RCC 7860 (cell line): ENCODE results near the gene BMAL1.

Experiments
- DNase-seq: peaks from one replicate; pipeline ENCODE4 v3.0.0-alpha.2; 2015; ENCODE audit warnings: low spot score
- FAIRE-seq: peaks from 2 replicates; lab custom pipeline; 2012; peaks lifted over from hg19 to GRCh38; lab: Jason Lieb, UNC

BMAL1 gene

GRCh38 chr11:13290221-13290980 is 12.8 kb downstream of the BMAL1 start:
- no peak for DNase-seq
- no peak for FAIRE-seq

- no peak for DNase-seq
- FAIRE-seq: no peak
Observed at GRCh38 chr11:13291361-13291760, 13.8 kb downstream of the BMAL1 start.

GRCh38 chr11:13291800-13292199 is 14.2 kb downstream of the BMAL1 start:
- FAIRE-seq (no peak), DNase-seq (no peak)

GRCh38 chr11:13292970-13293369 is 15.4 kb downstream of the BMAL1 start:
- DNase-seq (no peak), FAIRE-seq (no peak)

GRCh38 chr11:13294178-13294577 is 16.6 kb downstream of the BMAL1 start:
- DNase-seq (no peak), FAIRE-seq (no peak)

GRCh38 chr11:13294771-13295579 is 17.4 kb downstream of the BMAL1 start:
- DNase-seq: no peak
- no peak for FAIRE-seq

- no peak for FAIRE-seq
Observed at GRCh38 chr11:13297308-13297916, 19.8 kb downstream of the BMAL1 start.

GRCh38 chr11:13297917-13298356 is 20.3 kb downstream of the BMAL1 start:
- no peak for DNase-seq
- FAIRE-seq: no peak

More at GRCh38 chr11:13297308-13297916, 19.8 kb downstream of the BMAL1 start:
- no peak for DNase-seq

GRCh38 chr11:13298765-13299164 is 21.2 kb downstream of the BMAL1 start:
- no peak for DNase-seq
- FAIRE-seq: no peak

GRCh38 chr11:13301522-13301921 is 23.9 kb downstream of the BMAL1 start:
- DNase-seq: no peak
- FAIRE-seq: no peak

- FAIRE-seq: no peak
- DNase-seq: no peak
Observed at GRCh38 chr11:13302420-13302958, 24.9 kb downstream of the BMAL1 start.

GRCh38 chr11:13303668-13304649 is 26.4 kb downstream of the BMAL1 start:
- DNase-seq (no peak), FAIRE-seq (no peak)

- no peak for DNase-seq
Observed at GRCh38 chr11:13304655-13305335, 27.2 kb downstream of the BMAL1 start.

GRCh38 chr11:13308704-13309103 is 31.1 kb downstream of the BMAL1 start:
- FAIRE-seq (no peak), DNase-seq (no peak)

More at GRCh38 chr11:13304655-13305335, 27.2 kb downstream of the BMAL1 start:
- no peak for FAIRE-seq

- no peak for DNase-seq
- FAIRE-seq: no peak
Observed at GRCh38 chr11:13309156-13309555, 31.6 kb downstream of the BMAL1 start.

- FAIRE-seq: no peak
- DNase-seq: no peak
Observed at GRCh38 chr11:13310443-13310842, 32.9 kb downstream of the BMAL1 start.

GRCh38 chr11:13311570-13311969 is 34.0 kb downstream of the BMAL1 start:
- DNase-seq (no peak), FAIRE-seq (no peak)

GRCh38 chr11:13313005-13313819 is 35.6 kb downstream of the BMAL1 start:
- DNase-seq (no peak), FAIRE-seq (no peak)
